Placental epithelial cell (primary cell): ENCODE results near the gene MAP6D1. TPM values are rescaled to one million over a fixed set of nuclear protein-coding genes. Genes with fewer than 3 reads are reported as not detected.

ENCODE experiments used
- total RNA-seq: library from RNA; depleted of rRNA; stranded (reverse); fragments of >200 nt; gene quantifications from 2 replicates; pipeline ENCODE4 v1.2.3, GENCODE V29; 2012

MAP6D1 gene
- total RNA-seq: 4.3 and 11.0 TPM in 2 replicates

GRCh38 chr3:183825456-183826161 is at the start of gene MAP6D1:
TSS of gene MAP6D1 (minus strand) at chr3:183825577. CDS start at chr3:183825547, 30 bp downstream.

Other genes starting within 250 kb of the MAP6D1 start
- 40.3 and 56.1 TPM in 2 replicates for gene KLHL24, start 190.0 kb downstream of the MAP6D1 start, total RNA-seq
- 22.6 and 33.8 TPM in 2 replicates for gene YEATS2, start 127.8 kb downstream of the MAP6D1 start, total RNA-seq
- 17.7 and 27.3 TPM in 2 replicates for gene PARL, start 59.3 kb upstream of the MAP6D1 start, total RNA-seq
- 8.6 and 10.7 TPM in 2 replicates for gene ABCC5, start 192.3 kb upstream of the MAP6D1 start, total RNA-seq
- gene HTR3D, start 206.2 kb upstream of the MAP6D1 start, total RNA-seq: not detected in 2 replicates
- not detected in 2 replicates for gene HTR3C, start 227.5 kb upstream of the MAP6D1 start, total RNA-seq